Adrenal gland (tissue), 12 donors: Measurements from ENCODE around the gene N4BP2. TPM values are rescaled to one million over a fixed set of nuclear protein-coding genes. Genes with fewer than 3 reads are reported as not detected.

Experiments used
- DNase-seq, 7 donors: peaks; one replicate each; pipeline ENCODE4 v3.0.0-alpha.2; 2019 to 2020
- H3K27ac ChIP-seq, 5 donors: fragments of 200-600 bp; sonication (generic) in 4 of 5; 1 replicate in 3 of 5; 2 replicates in 2 of 5; pipeline versions ENCODE4 v1.5.1 to v1.8.0; 2016 to 2020; ENCODE audit warnings: mild to moderate bottlenecking in 1 of 5
- H3K27me3 ChIP-seq: fragments of 200-600 bp; 2 replicates; pipeline ENCODE4 v1.8.0; 2021
- H3K36me3 ChIP-seq, 2 donors: fragments of 200-600 bp; replicated peaks in 1 of 2; 1 replicate in 1 of 2; 2 replicates in 1 of 2; pipeline versions ENCODE4 v1.5.1 to v1.8.0; 2018 to 2022
- H3K4me1 ChIP-seq, 2 donors: fragments of 200-600 bp; replicated peaks in 1 of 2; 1 replicate in 1 of 2; 2 replicates in 1 of 2; pipeline versions ENCODE4 v1.5.1 to v1.8.0; 2018 to 2021
- H3K4me3 ChIP-seq, 4 donors: fragments of 200-600 bp; sonication (generic) in 3 of 4; one replicate each; pipeline ENCODE4 v1.5.1; 2016 to 2018
- H3K9me3 ChIP-seq, 3 donors: fragments of 200-600 bp; sonication (generic) in 1 of 3; replicated peaks in 1 of 3; 1 replicate in 2 of 3; 2 replicates in 1 of 3; pipeline versions ENCODE4 v1.5.1 to v1.8.0; 2016 to 2021
- CTCF ChIP-seq, 6 experiments: fragments of 450-650 bp in 4 of 6; fragments of 200-600 bp in 2 of 6; sonication (generic) in 1 of 6; IDR thresholded peaks; 1 replicate in 5 of 6; 2 replicates in 1 of 6; pipeline versions ENCODE4 v1.5.1 to v1.8.0; 2016 to 2021; ENCODE audit warnings: antibody characterized with exemption in 6 of 6, mild to moderate bottlenecking in 2 of 6, moderate library complexity in 1 of 6
- POLR2A ChIP-seq, 2 donors: fragments of 450-650 bp; IDR thresholded peaks; one replicate each; pipeline ENCODE4 v1.6.1; 2017; ENCODE audit warnings: antibody characterized with exemption in 2 of 2, mild to moderate bottlenecking in 2 of 2, moderate library complexity in 1 of 2
- WGBS, 4 donors: extraction: QIAGEN DNeasy Blood & Tissue Kit in 2 of 4; methylation state at CpG; one replicate each; pipeline versions ENCODE4 v1.1.5 to v1.1.7; 2013 to 2017; 5-methylcytosine and 5-hydroxymethylcytosine counted together
- intact Hi-C, 2 donors: fragments of 100-400 bp; cut with DNase I; formaldehyde crosslinking; loops; one replicate each; pipeline versions ENCODE4 v1.14.1 to v1.15.0; 2022 to 2023
- polyA plus RNA-seq, 3 donors: library from polyadenylated mRNA; stranded (reverse); fragments of 200-250 nt in 2 of 3; fragments of 350-450 nt in 1 of 3; fragmentation: Illumina TruSeq in 1 of 3; extraction: RNeasy Lipid Tissue Mini Kit (QIAGEN cat#74804) in 1 of 3; gene quantifications; one replicate each; pipeline ENCODE4 v1.2.3, GENCODE V29; 2013 to 2014
- total RNA-seq, 9 donors: library from RNA; depleted of rRNA in 4 of 9; stranded (reverse); fragments of >200 nt in 4 of 9; fragments of 120-200 nt in 1 of 9; fragmentation: NEBNext Ultra II Directional in 1 of 9; extraction: Animal tissue kit (Norgen Biotek cat#: 25700) in 1 of 9; gene quantifications; one replicate each; pipeline versions ENCODE4 v1.1.0 to v1.2.4, GENCODE V29; 2013 to 2023
- donor health status: healthy with polysubstance abuse.
- donor health status: Bipolar disorder and iron deficiency.
- donor health status: DM: yes; HTN: yes; CAD: no.
- donor health status: DM: no; HTN: no; CAD: no.
- donor health status: DM: no; HTN: no; CAD: no.
- donor health status: DM: yes; HTN: yes; CAD: no.

Gene N4BP2
- total and polyA plus RNA-seq, 12 donors, result 0.97 to 15.1 (median 4.6) TPM

GRCh38 chr4:40182001-40182400, 125.4 kb downstream of the N4BP2 start:
- Histone ChIP-seq H3K27me3 (no peaks in the 10 kb centered on the region), H3K27ac (no peak overlapping the region), H3K4me3 (no peak overlapping the region), H3K4me1 (no peaks in the 10 kb centered on the region), H3K9me3 (no peaks in the 10 kb centered on the region), H3K36me3 (no peaks in the 10 kb centered on the region)
- WGBS, 4 donors, result 67 to 82% (median 74%) methylated on average over 4 of the region's 4 CpGs
- DNase-seq, result no peak
- TF ChIP-seq CTCF (IDR thresholded peaks at IDR 0.05) (no peak), POLR2A (IDR thresholded peaks at IDR 0.05) (no peak)
- intact Hi-C loops, result no loop called here

DNA sequence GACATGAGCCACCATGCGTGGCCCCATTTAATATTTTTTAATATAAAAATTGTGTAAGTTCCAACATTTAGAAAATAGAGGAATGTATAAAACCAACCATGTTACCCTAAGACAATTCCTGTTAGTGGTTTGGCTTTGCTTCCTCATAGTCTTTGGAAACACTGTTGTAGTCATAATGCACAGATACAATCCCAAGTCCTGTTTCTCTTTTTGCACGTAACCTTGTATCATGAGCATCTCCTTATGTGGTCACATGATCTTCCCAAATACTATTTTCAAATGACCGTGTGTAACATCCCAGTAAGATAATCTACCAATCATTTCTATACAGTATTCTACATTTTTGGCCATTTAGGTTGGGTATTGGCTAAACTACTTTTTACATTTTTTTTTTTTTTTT, 126.3 kb downstream of the N4BP2 start:
- intact Hi-C loops, result no loop called here
- no peak overlapping the region for H3K4me3 ChIP-seq
- H3K36me3 ChIP-seq, result no peaks in the 10 kb centered on the region
- H3K4me1 ChIP-seq, result no peaks in the 10 kb centered on the region
- H3K9me3 ChIP-seq, result no peaks in the 10 kb centered on the region
- no peaks in the 10 kb centered on the region for H3K27me3 ChIP-seq
- TF ChIP-seq CTCF (IDR thresholded peaks at IDR 0.05) (no peak), POLR2A (IDR thresholded peaks at IDR 0.05) (no peak)
- no peak overlapping the region for H3K27ac ChIP-seq
- WGBS, 4 donors, result 82 to 96% (median 85%) methylated on average over 3 of the region's 3 CpGs
- no peak for DNase-seq

DNA sequence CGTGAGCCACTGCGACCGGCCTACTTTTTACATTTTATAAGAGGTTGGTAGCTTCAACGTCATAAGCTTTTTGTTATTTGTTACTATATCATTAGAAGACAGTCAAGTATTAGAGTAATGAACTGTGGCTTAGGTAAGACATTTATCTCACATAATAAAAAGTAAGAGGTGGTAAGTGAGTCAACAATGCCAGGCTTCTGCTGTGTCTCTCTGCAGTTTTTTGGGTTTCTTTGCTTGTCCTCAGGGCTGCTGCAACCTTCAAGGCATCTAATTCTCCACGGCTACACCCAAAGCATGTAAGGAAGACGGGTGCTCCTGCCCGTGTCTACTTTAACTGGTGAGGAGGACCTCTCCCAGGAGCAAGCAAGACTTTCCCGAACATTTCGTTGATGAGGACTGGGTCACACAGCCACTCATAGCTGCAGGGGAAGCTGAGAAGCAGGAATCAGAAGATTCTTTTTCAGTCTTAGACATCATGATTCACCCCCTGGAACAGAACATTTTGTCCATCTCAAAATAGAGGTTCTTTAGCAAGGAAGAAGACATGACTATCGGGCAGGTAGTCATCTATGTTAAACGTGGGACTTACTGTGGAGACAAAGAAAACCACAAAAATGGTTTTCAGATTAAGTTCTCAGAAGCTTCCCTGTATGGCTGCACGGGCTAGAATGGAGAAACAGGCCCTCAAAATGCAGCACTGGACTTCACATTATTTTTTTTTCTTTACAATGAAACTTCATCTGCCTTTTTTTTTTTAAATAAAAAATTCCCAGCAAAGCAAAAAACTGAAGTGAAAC, 127.2 kb downstream of the N4BP2 start:
- no peaks in the 10 kb centered on the region for H3K27me3 ChIP-seq
- H3K4me1 ChIP-seq, result no peaks in the 10 kb centered on the region
- no peak overlapping the region for H3K27ac ChIP-seq
- no peaks in the 10 kb centered on the region for H3K36me3 ChIP-seq
- no peak for TF ChIP-seq CTCF (IDR thresholded peaks at IDR 0.05)
- TF ChIP-seq POLR2A (IDR thresholded peaks at IDR 0.05), result no peak
- no peak for DNase-seq
- intact Hi-C loops, result no loop called here
- 81 to 87% (median 83%) methylated on average over 10 to 12 of the region's 12 CpGs for WGBS, 4 donors
- no peaks in the 10 kb centered on the region for H3K9me3 ChIP-seq
- no peak overlapping the region for H3K4me3 ChIP-seq

DNA sequence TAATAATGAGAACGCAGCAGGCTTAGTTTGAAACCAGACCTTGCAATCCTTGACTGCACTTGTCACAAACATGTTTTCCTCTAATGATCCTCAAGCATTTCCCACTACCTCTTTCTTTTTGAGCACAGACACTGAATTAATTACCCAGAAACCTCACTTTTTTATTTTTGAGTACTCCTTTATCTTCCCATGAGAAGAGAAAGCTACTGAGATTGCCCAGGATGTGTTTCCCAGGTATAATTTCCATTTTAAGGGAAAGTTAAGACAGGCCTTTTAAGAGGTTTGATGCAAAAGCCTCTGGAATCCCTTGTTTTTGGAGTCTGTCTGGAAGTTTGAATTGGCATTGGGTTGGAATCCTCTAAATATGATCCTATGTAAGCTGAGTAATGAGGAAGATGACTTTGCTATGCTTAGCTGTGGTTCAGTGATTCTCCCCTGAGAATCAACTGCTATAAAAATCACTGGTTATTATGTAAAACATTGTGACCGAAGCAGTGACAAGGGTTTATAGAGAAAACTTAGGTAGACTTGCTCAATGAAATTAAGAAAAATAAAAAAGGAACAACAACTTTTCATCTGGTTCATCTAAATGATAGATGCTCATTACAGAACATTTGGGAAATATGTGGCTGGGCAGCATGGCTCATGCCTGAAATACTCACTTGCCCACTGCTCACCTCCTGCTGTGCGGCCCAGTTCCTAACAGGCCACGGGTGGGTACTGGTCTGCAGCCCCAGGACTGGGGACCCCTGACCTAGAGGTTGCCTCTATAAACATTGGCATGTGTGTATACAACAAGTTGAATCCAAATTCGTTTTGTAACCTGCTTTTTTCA, 129.4 kb downstream of the N4BP2 start:
- Histone ChIP-seq H3K4me3 (no peak overlapping the region), H3K27ac (no peak overlapping the region), H3K9me3 (no peaks in the 10 kb centered on the region), H3K27me3 (no peaks in the 10 kb centered on the region), H3K36me3 (no peaks in the 10 kb centered on the region), H3K4me1 (no peaks in the 10 kb centered on the region)
- TF ChIP-seq POLR2A (IDR thresholded peaks at IDR 0.05) (no peak), CTCF (IDR thresholded peaks at IDR 0.05) (no peak)
- intact Hi-C loops, result no loop called here
- DNase-seq, result no peak
- WGBS, 4 donors, result 79 to 88% (median 83%) methylated on average over 5 of the region's 5 CpGs
